SH-SY5Y (cell line): ENCODE measurements around the gene FZR1.

Experiments used
- GATA2 ChIP-seq: IDR thresholded peaks from 2 replicates; pipeline ENCODE4 v1.6.1; 2011; ENCODE audit warnings: mild to moderate bottlenecking, low read depth, low read length
- GATA3 ChIP-seq: IDR thresholded peaks from 2 replicates; pipeline ENCODE4 v1.6.1; 2011; ENCODE audit warnings: low read depth, mild to moderate bottlenecking, low read length, moderate library complexity

DNA sequence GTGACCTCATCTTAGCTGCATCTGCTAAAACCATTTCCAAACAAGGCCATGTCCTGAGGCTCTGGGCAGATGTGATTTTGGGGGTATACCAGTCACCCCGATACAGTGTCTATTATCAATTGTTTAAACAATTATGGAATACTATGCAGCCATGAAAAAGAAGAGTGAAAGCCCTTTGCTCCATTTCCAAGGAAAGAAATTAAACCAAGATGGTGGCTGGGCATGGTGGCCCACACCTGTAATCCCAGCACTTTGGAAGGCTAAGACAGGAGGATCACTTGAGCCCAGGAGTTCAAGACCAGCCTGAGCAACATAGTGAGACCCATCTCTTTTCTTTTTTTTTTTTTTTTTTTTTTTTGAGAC lies 33.6 kb downstream of the FZR1 start:
- TF ChIP-seq GATA3 (no peak), GATA2 (no peak)
